ENCODE measurements around the gene RFFL.
"Not testable (repeated sequence)": the region's sequence is repeated elsewhere in the genome, so short reads cannot be mapped to it uniquely, and the experiment has no call there.

- not testable (repeated sequence) for TF ChIP-seq POLR2AphosphoS5 (IDR thresholded peaks at IDR 0.05; ENCODE audit: low read depth, low read length); POLR2A (IDR thresholded peaks at IDR 0.05; ENCODE audit: borderline replicate concordance, extremely low read depth, insufficient read depth, insufficient read length); ZNF274 (IDR thresholded peaks at IDR 0.05; ENCODE audit: low read depth, low read length); CTCF (IDR thresholded peaks at IDR 0.05 in 2 of 3, conservative IDR thresholded peaks at IDR 0.05 in 1 of 3; ENCODE audit: borderline replicate concordance in 1 of 3, insufficient read depth in 1 of 3, low read depth in 2 of 3, low read length in 2 of 3); FOSL1 (IDR thresholded peaks at IDR 0.05; ENCODE audit: low read depth); REST (IDR thresholded peaks at IDR 0.05; ENCODE audit: low read depth); RAD21 (IDR thresholded peaks at IDR 0.05; ENCODE audit: low read depth); EZH2 (IDR thresholded peaks at IDR 0.05); YY1 (IDR thresholded peaks at IDR 0.05; ENCODE audit: extremely low read depth, insufficient replicate concordance, low read depth, low read length); ZBTB33 (IDR thresholded peaks at IDR 0.05; ENCODE audit: extremely low read depth, insufficient replicate concordance, low read length); ELF1 (IDR thresholded peaks at IDR 0.05; ENCODE audit: borderline replicate concordance, low read depth); SIN3A (IDR thresholded peaks at IDR 0.05; ENCODE audit: low read depth); SP1 (IDR thresholded peaks at IDR 0.05; ENCODE audit: low read depth); ZFX (IDR thresholded peaks at IDR 0.05)
These were observed 18.0 kb downstream of the RFFL start for GRCh38 chr17:35045458-35045979.

Data from HCT116 (cell line).